GM18870 (cell line): ENCODE measurements around the gene CSAD.
"Not testable (repeated sequence)": the region's sequence is repeated elsewhere in the genome, so short reads cannot be mapped to it uniquely, and the experiment has no call there.

Experiments used
- ATAC-seq: cut with Tn5 transposase; IDR thresholded peaks from one replicate; pipeline ENCODE4 v1.9.1; 2021; ENCODE audit warnings: moderate library complexity; ENCODE audit not compliant: unreplicated experiment

The CSAD gene

GRCh38 chr12:53180931-53181645 lies 363 bp upstream of the CSAD start:
- ATAC-seq: no peak

- no peak for ATAC-seq
Measured at GRCh38 chr12:53179687-53180219, 972 bp downstream of the CSAD start.

DNA sequence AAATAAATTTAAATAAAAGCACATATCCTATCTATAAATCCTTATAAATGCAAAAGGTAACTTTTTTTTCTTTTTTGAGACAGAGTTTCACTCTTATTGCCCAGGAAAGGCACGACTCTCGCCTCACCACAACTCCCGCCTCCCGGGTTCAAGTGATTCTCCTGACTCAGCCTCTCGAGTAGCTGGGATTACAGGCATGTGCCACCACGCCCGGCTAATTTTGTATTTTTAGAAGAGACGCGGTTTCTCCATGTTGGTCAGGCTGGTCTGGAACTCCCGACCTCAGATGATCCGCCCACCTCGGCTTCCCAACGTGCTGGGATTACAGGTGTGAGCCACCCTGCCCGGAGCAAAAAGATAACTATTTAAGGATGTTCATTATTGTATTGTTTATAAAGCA lies 1.9 kb downstream of the CSAD start:
- ATAC-seq: not testable (repeated sequence)

DNA sequence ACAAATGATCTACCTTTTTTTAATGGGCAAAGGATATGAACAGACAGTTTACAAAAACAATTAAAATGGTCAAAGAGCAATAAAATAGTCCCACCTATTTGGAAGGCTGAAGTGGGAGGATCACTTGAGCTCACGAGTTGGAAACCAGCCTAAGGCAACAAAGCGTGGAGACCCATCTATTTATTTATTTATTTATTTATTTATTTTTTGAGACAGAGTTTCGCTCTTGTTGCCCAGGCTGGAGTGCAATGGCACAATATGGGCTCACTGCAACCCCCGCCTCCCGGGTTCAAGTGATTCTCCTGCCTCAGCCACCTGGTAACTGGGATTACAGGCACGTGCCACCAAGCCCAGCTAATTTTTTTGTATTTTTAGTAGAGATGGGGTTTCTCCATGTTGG lies 3.3 kb downstream of the CSAD start:
- not testable (repeated sequence) for ATAC-seq

DNA sequence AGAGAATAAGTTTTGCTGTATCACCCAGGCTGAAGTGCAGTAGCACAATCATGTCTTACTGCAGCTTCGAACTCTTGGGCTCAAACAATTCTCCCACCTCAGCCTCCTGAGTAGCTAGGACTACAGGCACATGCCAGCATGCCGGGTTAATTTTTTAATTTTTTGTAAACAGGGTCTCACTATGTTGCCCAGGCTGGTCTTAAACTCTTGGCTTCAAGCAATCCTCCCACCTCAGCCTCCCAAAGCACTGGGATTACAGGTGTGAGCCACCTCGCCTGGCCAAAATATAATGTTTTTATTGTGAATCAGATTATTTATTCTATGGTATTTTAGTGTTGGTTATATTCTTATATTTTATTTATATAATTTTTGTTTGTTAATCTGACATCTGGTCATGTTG lies 4.0 kb downstream of the CSAD start:
- no peak for ATAC-seq

GRCh38 chr12:53174881-53175491 lies 5.7 kb downstream of the CSAD start:
- no peak for ATAC-seq

DNA sequence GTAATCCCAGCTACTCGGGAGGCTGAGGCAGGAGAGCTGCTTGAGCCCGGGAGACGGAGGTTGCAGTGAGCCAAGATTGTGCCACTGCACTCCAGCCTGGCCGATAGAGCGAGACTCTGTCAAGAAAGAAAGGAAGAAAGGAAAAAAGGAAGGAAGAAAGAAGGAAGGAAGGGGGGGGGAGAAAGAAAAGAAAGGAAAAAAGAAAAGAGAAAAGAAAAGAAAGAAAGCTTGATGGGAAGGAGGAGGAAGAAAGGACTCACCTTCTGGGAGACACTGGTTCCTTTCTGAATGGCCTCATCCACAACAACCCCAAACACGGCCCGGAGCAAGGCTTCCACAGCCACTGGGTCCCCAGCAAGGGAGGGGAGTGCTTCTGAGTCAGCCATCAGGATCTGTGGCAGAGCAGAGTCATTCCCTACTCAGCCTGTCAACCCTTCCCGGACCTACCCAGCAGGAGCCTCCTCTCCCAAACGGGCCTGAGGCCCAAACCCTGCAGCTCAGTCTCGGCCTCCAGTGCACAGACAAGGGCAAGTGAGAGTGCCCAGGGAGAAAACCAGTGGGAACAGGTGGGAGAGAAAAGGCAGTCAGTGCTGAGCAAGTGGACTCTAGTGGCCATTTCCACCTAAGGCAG lies 7.5 kb downstream of the CSAD start:
- no peak for ATAC-seq

GRCh38 chr12:53172352-53172751 lies 8.4 kb downstream of the CSAD start:
- ATAC-seq: no peak

DNA sequence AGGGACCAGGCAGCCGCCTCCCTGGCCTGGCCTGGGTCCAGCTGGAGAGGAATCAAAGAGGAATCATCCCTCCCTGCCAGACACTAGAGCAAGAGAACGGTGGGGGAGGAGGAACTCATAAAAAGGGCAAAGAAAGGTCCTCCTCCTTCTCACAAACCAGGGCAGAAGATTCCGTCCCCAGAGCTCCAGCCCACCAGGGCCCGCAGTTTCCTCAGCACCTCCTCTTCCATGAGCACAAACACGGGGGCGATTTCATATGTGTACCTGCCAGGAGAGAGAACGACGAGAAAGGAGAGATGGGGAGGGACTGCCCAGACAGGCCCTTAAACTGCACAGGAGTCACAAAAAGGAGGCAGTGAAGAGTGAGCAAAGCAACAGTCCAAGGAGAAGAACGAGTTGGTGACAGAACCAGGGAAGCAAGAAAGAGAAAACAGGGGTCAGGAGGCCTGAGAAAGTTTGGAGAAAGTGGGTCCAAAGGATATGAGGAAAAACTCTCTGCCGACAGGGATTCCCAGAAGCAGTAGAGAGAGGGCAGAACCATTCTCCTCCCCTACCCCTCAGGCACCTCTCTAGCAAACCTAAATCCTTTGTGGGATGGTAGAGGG lies 8.9 kb downstream of the CSAD start:
- ATAC-seq: no peak

DNA sequence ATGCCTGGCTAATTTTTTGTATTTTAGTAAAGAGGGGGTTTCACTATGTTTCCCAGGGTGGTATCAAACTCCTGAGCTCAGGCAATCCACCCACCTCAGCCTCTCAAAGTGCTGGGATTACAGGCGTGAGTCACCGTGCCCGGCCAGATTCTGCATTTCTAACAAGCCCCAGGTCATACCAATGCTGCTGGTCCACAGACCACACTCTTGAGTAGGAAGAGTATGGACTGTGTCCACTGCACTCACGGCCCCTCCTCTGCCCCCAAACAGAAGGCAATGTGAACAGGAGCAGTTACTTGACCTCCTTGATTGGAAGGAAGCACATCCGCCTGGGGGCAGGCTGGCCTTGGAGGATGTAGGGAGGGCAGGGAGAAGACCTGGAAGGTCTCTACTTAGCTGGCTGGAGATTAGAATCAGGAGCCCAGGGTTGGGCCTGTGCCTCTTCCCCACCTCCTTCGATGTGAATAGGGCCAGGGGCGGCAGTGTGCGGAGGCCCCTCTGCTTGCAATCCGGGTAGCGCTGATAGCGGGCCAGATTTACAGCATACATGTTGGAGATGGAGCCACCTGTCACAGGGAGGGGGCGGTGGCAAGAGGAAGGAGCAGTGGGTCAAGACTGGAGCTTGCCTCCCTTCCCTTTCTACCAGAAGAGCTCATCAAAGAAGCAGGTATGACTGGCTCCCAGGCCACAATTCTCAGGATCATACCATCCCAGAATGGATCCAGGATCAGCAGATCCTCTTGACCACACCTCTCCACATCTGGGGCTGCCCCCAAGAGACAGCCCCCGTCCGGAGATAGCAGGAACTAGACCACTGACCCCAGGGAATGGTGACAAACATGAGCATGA lies 9.6 kb downstream of the CSAD start:
- ATAC-seq: no peak

DNA sequence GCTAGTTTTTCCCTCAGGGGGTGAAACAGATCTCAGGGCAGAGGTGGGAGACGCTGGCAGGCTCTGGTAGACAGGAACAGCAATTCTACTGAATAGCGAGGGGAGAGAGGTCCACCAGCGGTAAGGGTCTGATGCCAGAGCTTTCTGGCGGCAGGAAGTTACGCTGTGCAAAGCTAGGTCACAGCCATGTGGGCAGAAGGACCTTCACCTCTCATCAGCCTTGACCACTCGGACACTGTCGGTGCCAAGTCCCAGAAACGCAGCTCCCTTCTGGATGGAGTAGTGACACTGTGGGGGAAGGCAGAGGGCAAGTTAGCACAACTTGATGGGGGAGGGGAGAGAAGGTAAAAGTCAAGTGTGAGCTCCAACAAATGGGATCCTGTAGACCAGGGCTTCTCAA lies 10.5 kb downstream of the CSAD start:
- ATAC-seq: no peak

GRCh38 chr12:53169644-53170043 lies 11.1 kb downstream of the CSAD start:
- ATAC-seq: no peak

GRCh38 chr12:53166837-53167236 lies 13.9 kb downstream of the CSAD start:
- no peak for ATAC-seq

GRCh38 chr12:53163008-53163407 lies 17.7 kb downstream of the CSAD start:
- ATAC-seq: not testable (repeated sequence)

DNA sequence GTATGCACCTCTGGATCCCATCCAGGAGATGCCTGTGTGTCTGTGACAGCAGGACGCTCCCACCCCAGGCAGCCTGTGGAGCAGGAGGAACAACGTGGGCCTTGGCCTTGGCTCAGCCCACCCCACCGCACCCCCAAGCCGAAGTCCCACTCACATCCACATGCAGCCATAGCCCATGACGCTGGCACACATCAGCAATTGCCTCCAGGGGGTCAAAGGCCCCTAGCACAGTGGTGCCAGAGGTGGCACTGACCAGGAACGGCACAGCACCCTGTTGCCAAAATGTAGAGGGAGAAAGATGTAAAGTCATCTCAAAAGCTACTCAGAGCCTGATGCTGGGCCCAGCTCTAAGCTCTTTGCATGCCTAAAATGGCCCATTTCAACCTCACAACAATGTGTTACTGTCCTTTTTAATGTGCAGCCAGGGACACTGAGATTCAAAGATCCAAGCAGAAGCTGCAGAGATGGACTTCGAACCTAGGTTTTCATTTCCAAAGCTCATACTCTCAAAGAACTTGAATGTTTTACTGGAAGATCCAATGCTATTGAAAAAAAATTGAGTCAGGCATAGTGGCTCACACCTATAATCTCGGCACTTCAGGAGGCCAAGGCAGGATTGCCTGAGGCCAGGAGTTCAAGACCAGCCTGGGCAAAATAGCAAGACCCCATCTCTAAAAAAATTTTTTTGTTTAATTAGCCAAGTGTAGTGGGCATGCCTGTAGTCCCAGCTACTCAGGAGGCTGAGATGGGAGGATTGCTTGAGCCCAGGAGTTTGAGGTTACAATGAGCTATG lies 19.4 kb downstream of the CSAD start:
- ATAC-seq: no peak

- no peak for ATAC-seq
Measured at GRCh38 chr12:53160673-53161072, 20.1 kb downstream of the CSAD start.

GRCh38 chr12:53160000-53160399 lies 20.7 kb downstream of the CSAD start:
- ATAC-seq: no peak

DNA sequence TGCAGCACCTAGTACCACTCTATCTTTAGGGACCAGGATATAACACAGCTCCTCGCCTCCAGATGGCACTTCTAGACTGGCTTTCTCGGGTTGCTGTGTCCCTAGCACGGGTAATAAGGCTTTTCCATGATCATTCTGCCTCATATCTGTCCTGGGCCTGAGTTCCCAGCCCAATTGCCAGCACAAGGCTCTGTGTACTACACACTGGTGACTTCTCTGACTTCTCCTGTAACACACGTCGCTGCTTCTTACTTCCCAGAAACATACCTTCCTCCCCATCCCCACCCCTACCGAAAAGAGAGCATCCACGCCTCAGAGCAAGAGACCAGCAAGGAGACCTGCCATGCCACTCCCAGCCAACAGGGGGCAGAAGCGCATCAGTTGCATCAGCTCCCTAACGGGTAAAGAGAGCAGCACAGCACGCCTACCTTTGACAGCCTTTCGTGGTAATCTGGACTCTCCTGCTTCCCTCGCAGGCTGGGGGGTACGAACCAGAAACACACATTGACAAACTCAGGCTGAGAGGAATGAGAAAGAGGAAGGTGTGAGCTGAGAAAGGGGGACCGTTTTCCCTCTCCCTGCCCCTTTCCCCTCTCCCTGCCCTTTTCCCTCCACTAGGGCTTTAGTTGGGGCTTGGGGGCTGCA lies 21.4 kb downstream of the CSAD start:
- ATAC-seq: peak; percentile 70

DNA sequence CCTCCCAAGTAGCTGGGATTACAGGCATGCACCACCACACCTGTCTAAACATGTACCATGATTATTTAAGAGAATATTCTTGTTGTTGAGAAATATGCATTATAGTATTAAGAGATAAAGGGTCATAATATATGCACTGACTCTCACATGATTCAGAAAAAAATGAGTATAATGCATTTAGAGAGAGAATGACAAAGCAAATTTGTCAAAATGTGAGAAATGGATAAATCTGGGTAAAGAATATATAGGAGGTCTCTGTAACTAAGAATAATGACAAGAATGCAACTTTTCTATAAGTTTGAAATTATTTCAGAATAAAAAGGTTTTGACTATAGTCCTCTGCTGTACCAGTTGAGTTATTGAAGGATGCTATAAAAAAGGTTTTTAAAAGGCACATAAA lies 28.3 kb downstream of the CSAD start:
- ATAC-seq: no peak
